Kidney (tissue), 14 donors: ENCODE measurements around the gene PHLDB3. TPM values are rescaled to one million over a fixed set of nuclear protein-coding genes. Genes with fewer than 3 reads are reported as not detected.

ENCODE experiments used
- DNase-seq, 5 donors: peaks; one replicate each; pipeline ENCODE4 v3.0.0-alpha.2; 2013 to 2020
- FAIRE-seq: peaks from 2 replicates; lab custom pipeline; 2012; peaks lifted over from hg19 to GRCh38; lab: Jason Lieb, UNC
- H3K27ac ChIP-seq, 2 donors: one replicate each; pipeline ENCODE4 v1.7.0; 2013; ENCODE audit warnings: low read depth in 2 of 2, low read length in 2 of 2, inconsistent platforms in 1 of 2
- H3K27me3 ChIP-seq: one replicate; pipeline ENCODE4 v1.7.1; 2013; ENCODE audit warnings: low read length, inconsistent platforms; ENCODE audit not compliant: control insufficient read depth, insufficient read depth
- H3K36me3 ChIP-seq, 3 donors: one replicate each; pipeline versions ENCODE4 v1.7.0 to v1.7.1; 2013; ENCODE audit warnings: low read length in 3 of 3, control low read depth in 1 of 3, inconsistent platforms in 1 of 3; ENCODE audit not compliant: insufficient read depth in 3 of 3, control insufficient read depth in 2 of 3
- H3K4me1 ChIP-seq, 3 donors: one replicate each; pipeline versions ENCODE4 v1.7.0 to v1.7.1; 2013; ENCODE audit warnings: low read length in 3 of 3, inconsistent platforms in 1 of 3, low read depth in 1 of 3; ENCODE audit not compliant: control insufficient read depth in 2 of 3, insufficient read depth in 2 of 3
- H3K4me3 ChIP-seq, 3 donors: one replicate each; pipeline versions ENCODE4 v1.7.0 to v1.8.1; 2013; ENCODE audit warnings: low read length in 3 of 3, control low read depth in 1 of 3, inconsistent platforms in 1 of 3
- H3K9ac ChIP-seq, 3 donors: one replicate each; pipeline versions ENCODE4 v1.7.0 to v1.7.1; 2013; ENCODE audit warnings: low read length in 3 of 3, control low read depth in 1 of 3, inconsistent platforms in 1 of 3
- H3K9me3 ChIP-seq, 3 donors: one replicate each; pipeline versions ENCODE4 v1.7.0 to v1.7.1; 2013; ENCODE audit warnings: low read length in 3 of 3, control low read depth in 1 of 3, inconsistent platforms in 1 of 3; ENCODE audit not compliant: control insufficient read depth in 2 of 3, insufficient read depth in 1 of 3
- intact Hi-C: fragments of 100-400 bp; cut with DNase I; formaldehyde crosslinking; loops from one replicate; pipeline ENCODE4 v1.11.1; 2022
- polyA plus RNA-seq: library from polyadenylated mRNA; stranded (reverse); fragments of 350-450 nt; fragmentation: Illumina TruSeq; extraction: RNeasy Lipid Tissue Mini Kit (QIAGEN cat#74804); gene quantifications from one replicate; pipeline ENCODE4 v1.2.3, GENCODE V29; 2014; ENCODE audit warnings: low read depth, low replicate concordance; ENCODE audit not compliant: insufficient read depth
- total RNA-seq: library from RNA; stranded (reverse); fragmentation: NEBNext Ultra II Directional; extraction: Animal tissue kit (Norgen Biotek cat#: 25700); gene quantifications from one replicate; pipeline ENCODE4 v1.2.1, GENCODE V29; 2021
- TF ChIP-seq, protein P1 (sequence below): IDR thresholded peaks from 3 replicates; pipeline ENCODE4 v1.5.1; 2012; ENCODE audit warnings: mild to moderate bottlenecking, moderate library complexity, borderline replicate concordance; ENCODE audit not compliant: insufficient read depth; ENCODE audit errors: extremely low read depth
- donor health status: control.
- donor health status: control.
- donor health status: control.
- donor health status: control.
- donor health status: control.
- donor health status: DM: yes; HTN: yes; CAD: no.
- donor health status: Normal renal cell carcinoma (clear cell type).

PHLDB3 gene
- total and polyA plus RNA-seq, 2 donors from 2014 or later, result 8.2 to 10.8 TPM

DNA sequence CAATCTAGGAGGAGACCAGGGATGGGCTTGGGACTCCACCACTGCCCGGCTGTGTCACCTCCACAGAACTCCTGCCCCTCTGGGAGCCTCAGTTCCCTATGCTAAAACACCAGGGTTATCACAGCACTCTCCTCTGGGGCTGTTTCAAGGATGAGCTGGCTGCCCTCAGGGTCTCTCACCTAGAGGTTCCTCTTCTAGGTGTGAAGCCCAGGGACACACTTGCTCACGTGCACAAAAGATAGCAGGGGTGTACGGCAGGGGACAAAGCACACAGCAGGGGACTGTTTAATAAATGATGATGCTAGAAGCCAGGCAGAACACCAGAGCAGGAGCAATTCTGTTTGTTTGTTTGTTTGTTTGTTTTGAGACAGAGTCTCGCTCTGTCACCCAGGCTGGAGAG lies 22.4 kb downstream of the PHLDB3 start:
- Histone ChIP-seq H3K27me3 (no peaks in the 10 kb centered on the region), H3K36me3 (peaks cover 0 to 5% (median 0%) of the 10 kb centered on the region in 3 donors), H3K9me3 (no peaks in the 10 kb centered on the region), H3K4me1 (no peaks in the 10 kb centered on the region), H3K9ac (no peak overlapping the region), H3K4me3 (no peak overlapping the region), H3K27ac (no peak overlapping the region)
- TF ChIP-seq, protein P1, sequence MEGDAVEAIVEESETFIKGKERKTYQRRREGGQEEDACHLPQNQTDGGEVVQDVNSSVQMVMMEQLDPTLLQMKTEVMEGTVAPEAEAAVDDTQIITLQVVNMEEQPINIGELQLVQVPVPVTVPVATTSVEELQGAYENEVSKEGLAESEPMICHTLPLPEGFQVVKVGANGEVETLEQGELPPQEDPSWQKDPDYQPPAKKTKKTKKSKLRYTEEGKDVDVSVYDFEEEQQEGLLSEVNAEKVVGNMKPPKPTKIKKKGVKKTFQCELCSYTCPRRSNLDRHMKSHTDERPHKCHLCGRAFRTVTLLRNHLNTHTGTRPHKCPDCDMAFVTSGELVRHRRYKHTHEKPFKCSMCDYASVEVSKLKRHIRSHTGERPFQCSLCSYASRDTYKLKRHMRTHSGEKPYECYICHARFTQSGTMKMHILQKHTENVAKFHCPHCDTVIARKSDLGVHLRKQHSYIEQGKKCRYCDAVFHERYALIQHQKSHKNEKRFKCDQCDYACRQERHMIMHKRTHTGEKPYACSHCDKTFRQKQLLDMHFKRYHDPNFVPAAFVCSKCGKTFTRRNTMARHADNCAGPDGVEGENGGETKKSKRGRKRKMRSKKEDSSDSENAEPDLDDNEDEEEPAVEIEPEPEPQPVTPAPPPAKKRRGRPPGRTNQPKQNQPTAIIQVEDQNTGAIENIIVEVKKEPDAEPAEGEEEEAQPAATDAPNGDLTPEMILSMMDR, result no peak
- intact Hi-C loops, result no loop called here
- peak in 1 of 5 donors; percentile 5 for DNase-seq
- FAIRE-seq, result no peak

DNA sequence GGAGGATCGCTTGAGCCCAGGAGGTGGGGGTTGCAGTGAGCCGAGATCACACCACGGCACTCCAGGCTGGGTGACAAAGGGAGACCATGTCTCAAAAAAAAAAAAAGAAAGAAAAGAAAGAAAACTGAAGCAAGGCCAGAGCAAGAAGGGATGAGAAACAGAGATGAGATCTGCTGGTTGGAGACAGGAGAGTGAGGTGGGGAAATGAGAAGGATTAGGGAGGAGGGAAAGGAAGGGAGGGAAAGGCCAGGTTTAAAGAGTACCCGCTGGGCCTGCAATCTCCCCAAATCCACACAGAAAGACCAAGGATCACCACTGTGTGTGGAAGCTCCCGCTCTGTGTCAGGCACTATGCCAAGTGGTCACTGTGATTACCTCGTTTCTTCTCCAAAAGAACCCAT lies 22.8 kb downstream of the PHLDB3 start:
- TF ChIP-seq, protein P1, result no peak
- FAIRE-seq, result no peak
- H3K4me3 ChIP-seq, result no peak overlapping the region
- no peaks in the 10 kb centered on the region for H3K4me1 ChIP-seq
- DNase-seq, result peak in 1 of 5 donors; percentile 10
- peaks cover 0 to 5% (median 0%) of the 10 kb centered on the region in 3 donors for H3K36me3 ChIP-seq
- H3K27ac ChIP-seq, result no peak overlapping the region
- no peaks in the 10 kb centered on the region for H3K9me3 ChIP-seq
- no peaks in the 10 kb centered on the region for H3K27me3 ChIP-seq
- intact Hi-C loops, result no loop called here
- no peak overlapping the region for H3K9ac ChIP-seq

DNA sequence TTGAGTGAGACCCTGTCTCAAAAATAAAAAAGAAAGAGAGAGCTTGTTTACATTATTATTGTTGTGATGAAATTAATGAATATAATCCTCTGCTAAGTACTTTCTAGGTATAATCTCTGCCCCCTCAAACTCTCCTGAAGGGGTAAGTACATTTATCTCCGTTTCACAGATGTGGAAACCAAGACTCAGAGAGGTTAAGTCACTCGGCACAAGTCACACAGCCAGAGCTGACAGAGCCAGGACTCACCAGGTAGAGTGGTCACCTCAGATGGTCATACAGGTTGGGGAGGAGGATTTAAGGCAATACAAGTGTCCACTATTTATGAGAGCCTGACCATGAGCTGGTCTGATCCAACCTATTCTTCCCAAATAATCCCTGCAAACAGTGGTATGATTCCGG lies 24.0 kb downstream of the PHLDB3 start:
- H3K27me3 ChIP-seq, result no peaks in the 10 kb centered on the region
- DNase-seq, result no peak
- intact Hi-C loops, result no loop called here
- no peaks in the 10 kb centered on the region for H3K4me1 ChIP-seq
- H3K36me3 ChIP-seq, result peaks cover 0 to 5% (median 0%) of the 10 kb centered on the region in 3 donors
- H3K4me3 ChIP-seq, result no peak overlapping the region
- no peak overlapping the region for H3K27ac ChIP-seq
- TF ChIP-seq, protein P1, result no peak
- H3K9ac ChIP-seq, result no peak overlapping the region
- no peaks in the 10 kb centered on the region for H3K9me3 ChIP-seq
- no peak for FAIRE-seq

DNA sequence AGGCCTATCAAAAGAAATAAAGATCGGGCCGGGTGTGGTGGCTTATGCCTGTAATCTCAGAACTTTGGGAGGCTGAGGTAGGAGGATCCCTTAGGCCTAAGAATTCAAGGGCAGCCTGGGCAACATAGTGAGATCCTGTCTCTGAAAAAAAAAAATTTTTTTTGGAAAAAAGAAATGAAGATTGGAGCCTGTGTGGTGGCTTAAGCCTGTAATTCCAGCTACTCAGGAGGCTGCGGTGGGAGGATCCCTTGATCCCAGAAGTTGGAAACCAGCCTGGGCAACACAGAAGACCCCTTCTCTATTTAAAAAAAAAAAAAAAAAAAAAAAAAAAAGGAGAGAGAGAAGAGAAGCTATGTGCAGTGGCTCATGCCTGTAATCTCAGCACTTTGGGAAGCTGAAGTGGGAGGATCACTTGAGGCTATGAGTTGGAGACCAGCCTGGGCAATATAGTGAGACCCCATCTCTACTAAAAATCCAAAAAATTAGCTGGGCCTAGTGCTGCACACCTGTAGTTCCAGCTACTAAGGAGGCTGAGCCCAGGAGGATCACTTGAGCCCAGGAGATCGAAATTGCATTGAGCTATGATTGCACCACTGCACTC lies 24.5 kb downstream of the PHLDB3 start:
- intact Hi-C loops, result no loop called here
- peak in 1 of 5 donors; percentile 2 for DNase-seq
- Histone ChIP-seq H3K27ac (no peak overlapping the region), H3K9ac (no peak overlapping the region), H3K4me3 (no peak overlapping the region), H3K27me3 (no peaks in the 10 kb centered on the region), H3K4me1 (no peaks in the 10 kb centered on the region), H3K36me3 (peaks cover 0 to 5% (median 0%) of the 10 kb centered on the region in 3 donors), H3K9me3 (no peaks in the 10 kb centered on the region)
- TF ChIP-seq, protein P1, result no peak
- FAIRE-seq, result no peak
